Activated T-helper 1 cell treated with anti-CD3 and anti-CD28 coated beads, Interleukin-2, amount 50 U/mL, for 16 hours (primary cell): ENCODE data around the gene AUNIP.
A peak's percentile ranks its signal among the peaks of the same experiment; 100 is the strongest.

Experiments used
- DNase-seq, 2 donors: peaks; one replicate each; pipeline ENCODE4 v3.0.0-alpha.2; 2020; ENCODE audit warnings: low read depth in 1 of 2, low spot score in 1 of 2

The AUNIP gene

DNA sequence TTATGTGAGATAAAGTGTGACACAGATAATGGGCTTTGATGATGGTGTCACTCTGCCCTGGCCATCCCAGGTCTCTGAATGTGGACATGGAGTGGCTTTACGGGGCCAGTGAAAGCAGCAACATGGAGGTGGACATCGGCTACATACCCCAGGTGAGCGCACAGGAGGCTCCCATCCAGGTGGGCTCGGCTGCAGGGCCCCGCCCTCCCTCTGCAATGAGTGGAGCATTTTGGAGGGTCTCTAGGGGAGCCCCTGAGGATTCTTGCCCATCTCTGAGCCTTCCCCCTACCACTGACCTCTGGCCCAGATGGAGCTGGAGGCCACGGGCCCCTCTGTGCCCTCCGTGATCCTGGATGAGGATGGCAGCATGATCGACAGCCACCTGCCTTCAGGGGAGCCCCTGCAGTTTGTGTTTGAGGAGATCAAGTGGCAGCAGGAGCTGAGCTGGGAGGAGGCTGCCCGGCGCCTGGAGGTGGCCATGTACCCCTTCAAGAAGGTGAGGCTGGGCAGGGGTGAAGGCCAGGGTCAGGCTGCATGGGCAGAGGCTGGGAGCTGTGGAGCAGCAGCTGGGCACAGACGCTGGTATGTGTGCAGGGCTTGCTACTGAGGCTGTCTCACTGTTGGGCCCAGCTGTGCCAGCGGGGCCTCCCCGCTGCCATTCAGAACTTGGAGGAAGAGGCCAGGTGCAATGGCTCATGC, 47.7 kb downstream of the AUNIP start:
- DNase-seq = no peak

DNA sequence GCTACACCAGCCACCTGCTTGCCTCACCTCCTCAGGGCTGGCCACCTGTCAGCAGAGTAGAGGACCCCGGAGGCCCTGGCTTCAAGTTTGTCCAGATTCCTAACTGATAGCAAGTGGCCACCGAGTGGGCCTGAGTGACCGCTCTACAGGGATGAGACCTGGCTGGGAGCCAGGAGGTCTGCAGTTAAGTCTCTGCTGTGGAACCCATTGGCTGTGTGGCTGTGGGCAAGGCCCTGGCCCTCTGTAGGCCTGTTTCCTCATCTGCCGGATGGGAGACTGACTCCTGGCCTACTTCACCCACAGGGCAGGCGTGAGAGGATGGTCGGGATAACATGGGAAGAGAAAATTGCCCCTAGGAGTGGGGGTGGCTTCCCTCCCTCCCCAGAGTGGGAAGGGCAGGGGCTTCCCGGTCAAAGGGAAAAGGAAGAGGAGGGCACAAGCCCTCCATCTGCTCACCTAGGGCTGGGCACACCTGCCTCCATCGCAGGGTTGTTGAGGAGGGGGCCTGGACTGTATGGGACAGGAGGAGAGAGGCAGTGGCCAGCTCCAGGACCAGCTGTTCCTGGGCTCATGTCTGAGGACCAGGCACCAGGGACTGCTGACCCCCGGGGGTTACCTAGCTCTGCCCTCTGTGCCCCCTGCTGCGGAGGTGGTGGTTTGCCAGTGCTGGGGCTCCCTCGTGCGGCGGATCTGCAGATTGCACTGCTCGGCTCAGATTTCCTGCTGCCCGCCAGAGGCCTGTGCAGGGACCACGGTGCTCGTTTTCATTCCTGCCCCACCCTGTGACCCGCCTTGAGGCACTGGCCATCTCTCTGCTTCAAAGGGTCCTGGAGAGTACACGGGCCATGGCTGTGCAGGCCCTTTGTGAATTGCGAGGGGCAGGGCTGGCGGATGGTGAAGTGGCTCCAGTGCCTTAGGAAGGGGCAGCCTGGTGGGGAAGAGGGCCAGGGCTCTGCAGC, 48.6 kb downstream of the AUNIP start:
- peak; percentile 65 to 75 for DNase-seq

DNA sequence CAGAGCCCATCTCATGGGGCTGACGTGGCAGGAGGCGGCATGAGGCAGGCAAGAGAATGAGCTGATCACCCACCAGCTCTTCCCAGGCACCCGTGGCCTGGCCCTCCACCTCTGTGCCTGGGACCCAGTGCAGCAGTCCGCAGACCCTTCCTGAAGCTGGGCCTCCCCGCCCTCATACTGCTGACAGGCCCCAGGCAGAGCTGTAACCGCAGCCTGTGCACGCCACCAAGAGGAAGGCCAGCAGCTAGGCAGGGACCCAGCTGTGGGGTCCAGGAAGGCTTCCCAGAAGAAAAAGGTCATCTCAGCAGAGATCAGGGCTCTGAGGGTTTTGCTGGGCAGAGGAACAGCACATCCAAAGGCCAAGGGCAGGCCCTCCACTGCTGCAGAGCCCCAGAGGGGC, 49.3 kb downstream of the AUNIP start:
- DNase-seq = no peak

DNA sequence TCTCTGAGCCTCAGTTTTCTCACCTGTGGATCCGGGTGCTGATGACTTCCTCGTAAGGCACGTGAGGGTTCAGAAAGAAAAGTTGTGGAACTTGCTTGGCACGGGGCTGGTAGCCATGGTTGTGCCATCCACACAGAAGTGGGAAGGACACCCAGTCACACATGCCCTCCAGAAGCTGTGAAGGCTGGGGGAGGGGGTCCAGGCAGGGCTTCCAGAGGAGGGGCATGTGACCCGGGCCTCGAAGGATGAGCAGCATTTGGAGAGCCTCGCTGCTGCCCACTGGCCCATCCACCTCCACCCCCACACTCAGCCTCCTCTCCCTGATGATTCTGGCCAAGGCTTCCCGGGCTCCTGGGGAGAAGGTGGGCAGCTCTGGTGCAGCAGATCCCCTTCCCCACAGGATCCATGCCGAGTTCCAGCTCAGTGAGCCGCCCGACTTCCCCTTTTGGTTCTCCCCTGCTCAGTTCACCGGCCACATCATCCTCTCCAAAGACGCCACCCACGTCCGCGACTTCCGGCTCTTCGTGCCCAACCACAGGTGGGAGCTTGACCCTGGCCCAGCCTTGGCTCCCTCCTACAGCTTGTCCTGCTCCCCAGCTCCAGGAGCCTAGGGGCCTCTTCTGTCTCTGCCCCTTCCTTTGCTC, 49.9 kb downstream of the AUNIP start:
- DNase-seq = no peak

DNA sequence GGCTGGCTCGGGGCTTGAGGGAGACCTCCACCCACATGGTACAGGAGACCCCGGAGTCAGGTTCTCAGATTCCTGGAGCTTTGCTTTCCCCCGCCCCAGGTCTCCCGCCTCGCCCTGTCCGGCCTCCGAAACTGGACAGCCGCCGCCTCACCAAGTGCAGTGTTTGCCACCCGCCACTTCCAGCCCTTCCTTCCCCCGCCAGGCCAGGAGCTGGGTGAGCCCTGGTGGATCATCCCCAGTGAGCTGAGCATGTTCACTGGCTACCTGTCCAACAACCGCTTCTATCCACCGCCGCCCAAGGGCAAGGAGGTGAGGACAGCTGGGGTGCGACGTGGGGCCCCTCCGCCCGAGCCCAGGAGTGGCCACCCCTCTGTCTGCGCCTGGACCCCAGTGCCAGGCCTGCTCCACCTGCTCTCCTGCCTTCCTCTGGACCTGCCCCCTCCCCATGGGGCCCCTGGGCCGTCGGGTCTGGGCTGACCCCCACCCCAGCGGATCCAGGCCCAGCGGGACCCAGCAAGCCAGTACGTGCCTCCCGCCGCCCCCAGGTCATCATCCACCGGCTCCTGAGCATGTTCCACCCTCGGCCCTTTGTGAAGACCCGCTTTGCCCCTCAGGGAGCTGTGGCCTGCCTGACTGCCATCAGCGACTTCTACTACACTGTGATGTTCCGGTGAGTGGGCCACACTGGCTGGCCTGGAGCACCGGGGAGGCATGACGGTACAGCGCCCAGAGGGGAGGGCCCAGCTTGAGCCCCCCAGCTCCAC, 50.6 kb downstream of the AUNIP start:
- no peak for DNase-seq

DNA sequence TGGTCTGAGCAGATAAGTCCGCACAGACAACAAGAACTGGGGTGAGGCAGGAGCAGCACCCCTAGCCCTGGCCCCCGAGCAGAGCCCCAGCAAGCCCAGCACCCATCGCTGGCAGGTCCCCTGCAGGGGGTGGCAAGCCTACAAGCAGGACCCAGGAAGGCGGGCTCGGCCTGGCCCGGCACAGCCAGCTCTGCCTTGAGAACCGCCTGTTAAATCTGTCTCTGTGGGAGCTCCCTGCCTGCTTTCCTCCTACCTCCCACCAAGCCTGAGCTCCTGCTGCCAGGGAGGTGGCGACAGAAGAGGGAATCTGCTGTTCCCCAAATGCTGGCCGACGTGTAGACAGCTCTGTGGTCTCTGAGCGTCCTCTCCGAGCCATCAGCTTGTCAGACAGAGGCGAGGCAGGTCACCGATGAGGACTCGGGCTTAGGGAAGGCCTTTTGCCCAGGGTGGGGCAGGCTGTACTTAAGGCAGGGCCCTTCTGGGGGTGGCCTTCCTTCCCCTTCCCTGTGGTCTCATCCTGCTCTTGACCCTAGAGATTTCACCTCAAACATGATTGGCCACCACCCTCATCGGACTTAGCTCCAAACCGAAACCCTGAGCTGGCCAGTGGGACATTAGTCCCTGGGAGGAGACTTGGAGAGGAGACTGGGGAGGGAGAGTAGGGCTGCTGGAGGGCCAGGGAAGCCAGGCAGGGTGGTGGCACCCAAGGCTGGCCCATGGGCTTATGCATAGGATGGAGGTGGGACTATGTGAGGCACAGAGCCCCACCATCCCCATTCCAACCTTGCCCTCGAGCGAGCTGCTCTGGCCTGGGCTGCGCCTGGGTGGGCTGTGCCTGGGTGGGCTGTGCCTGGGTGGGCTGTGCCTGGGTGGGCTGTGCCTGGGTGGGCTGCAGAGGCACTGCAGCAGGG, 51.5 kb downstream of the AUNIP start:
- DNase-seq = no peak

DNA sequence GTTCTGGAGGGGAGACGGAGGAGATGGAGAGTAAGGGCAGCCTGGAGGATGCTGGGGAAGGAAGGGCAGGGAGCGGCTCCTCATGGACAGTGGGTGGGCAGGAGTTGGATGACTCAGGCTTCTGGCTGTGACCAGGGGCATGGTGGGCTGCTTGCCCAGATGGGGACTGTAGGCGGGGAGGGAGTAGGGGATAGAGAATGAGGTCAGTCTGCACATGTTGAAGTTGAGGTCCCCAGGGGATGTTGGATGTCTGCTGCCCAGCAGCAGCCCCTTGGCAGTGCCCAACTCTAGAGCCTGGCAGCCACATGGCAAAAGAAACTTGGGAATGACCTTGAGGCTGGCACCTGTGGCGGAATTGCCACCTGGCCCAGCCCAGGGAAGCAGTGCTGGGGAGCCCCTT, 52.8 kb downstream of the AUNIP start:
- DNase-seq = no peak

DNA sequence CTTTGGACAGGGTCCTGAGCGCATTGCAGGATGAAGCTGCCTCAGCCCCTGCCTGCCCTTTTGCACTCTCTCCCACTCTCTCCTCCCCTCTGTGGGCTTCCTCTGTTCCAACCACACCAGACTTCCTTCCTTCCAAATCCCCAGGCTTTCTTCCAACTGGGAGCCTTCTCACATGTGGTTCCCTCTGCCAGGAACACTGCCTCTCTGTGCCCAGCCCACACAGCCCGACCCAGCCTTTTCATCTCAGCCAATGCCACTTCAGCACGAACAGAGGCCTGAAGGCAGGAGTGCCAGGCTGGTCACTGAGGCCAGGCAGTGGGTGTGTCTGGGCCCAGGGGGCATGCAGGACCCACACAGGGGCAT, 53.4 kb downstream of the AUNIP start:
- no peak for DNase-seq

DNA sequence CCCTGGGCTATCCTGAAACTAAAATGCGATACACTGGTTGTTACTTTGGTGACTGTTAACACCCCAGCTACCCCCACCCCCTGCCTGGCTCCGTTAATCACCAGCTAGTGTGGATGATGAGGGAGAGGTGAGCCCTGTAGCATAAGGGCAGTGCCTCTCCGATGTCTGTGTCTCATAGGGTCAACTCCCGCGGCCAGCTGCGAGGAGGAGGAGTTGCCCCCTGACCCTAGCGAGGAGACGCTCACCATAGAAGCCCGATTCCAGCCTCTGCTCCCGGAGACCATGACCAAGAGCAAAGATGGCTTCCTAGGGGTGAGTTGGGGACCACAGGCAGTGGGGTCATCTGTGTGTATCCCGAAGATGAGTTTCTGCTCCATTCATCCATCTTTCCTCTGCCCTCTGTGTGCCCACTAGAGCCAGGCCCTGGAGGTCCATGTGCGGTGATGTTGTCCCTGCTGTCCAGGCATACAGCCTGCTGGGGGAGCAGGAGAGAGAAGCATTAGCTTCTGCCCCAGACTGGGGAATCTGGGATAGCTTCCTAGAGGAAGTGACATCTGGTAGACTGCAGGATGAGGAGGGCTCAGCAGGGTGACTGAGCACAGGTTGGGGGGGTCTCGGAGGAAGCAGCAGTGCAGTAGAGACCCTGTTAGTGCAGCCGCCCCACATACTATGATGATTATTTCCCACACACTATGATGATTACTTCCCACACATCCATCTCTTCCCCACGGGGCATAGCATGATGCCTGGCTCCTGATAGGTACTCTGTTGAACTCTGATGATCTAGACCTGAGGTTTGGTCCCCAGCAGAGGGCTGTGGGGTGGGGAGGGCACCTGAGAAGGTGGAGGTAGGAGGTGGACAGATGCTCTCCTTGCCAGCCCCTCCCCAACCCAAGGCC, 54.0 kb downstream of the AUNIP start:
- DNase-seq = no peak

DNA sequence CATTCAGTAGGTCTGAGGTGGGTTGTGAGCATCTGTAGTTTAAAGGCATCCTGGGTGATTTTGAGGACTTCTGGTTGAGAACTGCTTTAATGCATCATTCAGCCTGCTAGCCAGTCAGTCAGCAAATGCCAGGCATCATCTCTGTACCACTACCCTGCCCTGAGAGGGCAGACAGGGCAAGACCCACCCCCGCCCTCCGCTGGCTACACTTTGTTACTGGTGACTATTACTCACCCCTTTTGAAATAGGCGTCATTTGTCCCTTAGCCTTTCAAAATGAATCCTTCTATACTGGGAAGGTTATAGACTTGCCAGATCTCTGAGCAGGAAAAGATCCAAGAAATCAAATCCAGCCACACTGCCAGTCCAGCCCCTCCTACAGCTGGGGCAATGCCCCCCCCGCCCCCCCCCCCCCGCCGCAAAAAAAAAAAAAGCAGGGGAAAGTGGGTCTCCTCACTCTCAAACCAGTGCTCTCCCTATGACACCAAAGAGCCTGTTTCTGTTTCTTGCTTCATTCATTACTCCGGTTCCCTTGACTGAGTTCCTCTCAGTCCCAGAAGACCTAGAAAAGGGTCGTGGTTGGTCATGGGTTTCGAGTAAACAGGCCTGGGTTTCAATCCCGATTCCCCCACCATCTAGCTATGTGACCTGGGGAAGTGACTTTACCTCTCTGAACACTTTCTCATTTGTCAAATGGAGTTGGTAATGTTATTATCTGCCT, 54.9 kb downstream of the AUNIP start:
- no peak for DNase-seq

DNA sequence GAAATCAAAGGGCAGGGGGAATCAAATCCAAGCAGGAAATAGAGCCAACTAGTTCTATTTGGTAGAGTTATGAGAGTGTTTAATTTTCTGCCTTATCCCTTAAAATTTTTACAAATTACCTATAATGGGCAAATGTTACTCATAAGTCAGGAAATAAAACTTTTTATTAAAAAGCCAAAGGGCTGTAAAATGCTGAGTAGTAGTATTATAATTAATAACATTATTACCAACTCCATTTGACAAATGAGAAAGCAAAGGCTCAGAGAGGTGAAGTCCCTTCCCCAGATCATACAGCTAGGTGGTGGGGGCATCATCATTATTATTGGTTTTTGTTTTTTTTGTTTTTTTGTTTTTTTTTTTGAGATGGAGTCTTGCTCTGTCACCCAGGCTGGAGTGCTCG, 55.9 kb downstream of the AUNIP start:
- DNase-seq = no peak

DNA sequence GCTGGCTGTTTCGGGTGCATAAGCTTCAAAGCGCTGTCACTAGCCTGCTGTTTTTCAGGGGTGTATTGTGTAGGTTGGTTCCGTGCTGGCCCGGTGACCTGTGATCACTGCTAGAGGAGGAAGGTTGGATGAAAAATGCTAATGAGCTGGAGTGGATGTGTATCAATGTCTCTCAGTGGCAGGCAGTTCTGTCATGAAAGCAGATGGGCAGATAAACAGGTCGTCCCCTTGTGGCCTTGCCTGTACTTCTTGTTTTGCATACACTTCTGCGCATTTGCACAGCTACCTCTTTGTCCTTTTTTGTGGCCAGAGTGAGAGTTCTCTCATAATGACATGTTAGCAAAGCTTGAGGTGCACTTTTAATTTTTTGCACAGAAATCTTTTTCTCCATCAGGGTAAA, 56.3 kb downstream of the AUNIP start:
- no peak for DNase-seq

DNA sequence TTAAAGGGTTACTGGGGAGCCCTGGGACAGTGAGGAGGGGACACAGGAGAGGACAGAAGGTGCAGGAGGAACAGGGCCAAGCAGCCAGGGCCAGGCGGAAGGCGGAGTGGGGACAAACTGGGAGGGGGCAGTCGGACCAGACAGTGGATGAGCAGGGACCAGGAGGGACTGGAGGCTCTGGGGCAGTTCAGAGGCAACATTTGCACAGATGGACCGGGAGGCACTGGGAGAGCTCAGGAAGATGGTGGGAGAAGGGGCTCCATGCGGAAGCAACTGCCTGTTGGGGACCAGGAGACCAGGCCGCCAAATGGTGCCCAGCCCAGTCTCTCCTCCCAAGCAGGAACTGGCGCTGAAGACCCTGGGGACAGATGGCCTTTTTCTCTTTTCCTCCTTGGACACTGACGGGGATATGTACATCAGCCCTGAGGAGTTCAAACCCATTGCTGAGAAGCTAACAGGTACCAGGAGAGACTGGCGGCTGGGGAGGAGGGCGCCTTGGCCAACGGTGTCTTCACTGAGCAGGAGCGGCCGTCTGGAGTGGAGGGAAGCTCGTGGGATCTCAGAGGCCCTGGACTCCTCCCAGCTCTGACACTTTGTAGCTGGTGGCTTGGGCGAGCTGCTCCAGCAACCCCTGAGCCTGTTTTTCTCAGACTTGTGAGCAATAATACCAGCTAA, 58.4 kb downstream of the AUNIP start:
- DNase-seq = no peak

DNA sequence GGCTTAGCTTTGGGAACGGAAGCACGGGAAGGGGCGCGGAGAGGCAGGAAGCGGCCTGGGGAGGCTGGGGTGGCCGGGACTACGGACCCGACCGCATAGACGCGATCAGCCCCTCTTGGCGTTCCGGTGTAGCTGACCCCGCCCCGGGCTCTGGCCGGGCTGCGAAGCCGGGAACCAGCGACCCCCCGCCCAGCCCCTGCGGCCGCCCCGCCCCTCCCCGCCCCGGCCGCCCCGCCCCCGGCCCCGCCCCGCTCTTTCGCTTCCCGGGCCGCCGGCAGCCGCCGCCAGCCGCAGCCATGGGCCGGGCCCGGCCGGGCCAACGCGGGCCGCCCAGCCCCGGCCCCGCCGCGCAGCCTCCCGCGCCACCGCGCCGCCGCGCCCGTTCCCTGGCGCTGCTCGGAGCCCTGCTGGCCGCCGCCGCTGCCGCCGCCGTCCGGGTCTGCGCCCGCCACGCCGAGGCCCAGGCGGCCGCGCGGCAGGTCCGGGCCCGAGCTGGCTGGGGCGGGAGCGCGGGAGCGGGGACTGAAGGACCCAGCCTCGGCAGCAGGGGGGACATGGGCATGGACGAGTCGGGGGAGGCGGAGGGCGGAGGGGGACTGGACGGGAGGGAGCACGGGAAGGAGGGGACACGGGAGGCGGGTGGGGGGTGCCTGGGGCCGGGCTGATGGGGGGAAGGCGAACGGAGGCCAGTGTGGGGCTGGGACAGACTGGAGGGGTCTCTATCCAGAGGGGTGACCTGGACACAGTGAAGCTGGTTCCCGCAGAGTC, 59.1 kb downstream of the AUNIP start, which contains the start of gene SELENON:
Gene SELENON (plus strand): TSS at position 259 of the 768 bp plus-strand sequence. CDS start 38 bp downstream, at position 297.
- DNase-seq = peak in 1 of 2 donors; percentile 35

DNA sequence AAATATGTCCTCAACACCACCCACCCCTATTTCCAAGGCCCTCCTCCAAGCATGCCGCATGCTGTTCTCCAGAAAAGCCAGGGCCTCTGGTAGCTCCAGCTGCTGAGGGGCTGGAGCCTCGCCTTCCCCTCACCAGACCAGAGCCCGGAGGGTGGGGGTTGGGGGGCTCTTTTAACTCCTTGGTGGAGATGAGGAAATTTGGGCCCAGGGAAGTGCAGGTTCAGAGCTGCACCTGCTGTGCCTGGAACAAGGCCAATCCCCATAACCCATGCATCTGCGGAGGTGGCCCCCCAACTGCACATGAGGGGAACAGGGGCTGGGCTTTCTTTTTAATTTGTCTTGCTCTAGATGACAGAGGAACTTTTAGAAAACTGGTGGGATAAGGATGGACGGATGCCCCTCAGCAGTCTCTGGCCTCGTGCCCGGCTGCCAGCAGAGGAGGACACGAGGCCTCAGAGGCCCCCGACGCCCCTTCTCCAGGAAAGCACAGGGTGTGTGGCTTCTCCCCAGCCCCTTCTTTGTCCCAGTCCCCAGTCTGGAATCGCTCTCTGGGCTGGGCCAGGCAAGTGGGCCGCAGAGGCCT, 59.8 kb downstream of the AUNIP start:
- DNase-seq = no peak

DNA sequence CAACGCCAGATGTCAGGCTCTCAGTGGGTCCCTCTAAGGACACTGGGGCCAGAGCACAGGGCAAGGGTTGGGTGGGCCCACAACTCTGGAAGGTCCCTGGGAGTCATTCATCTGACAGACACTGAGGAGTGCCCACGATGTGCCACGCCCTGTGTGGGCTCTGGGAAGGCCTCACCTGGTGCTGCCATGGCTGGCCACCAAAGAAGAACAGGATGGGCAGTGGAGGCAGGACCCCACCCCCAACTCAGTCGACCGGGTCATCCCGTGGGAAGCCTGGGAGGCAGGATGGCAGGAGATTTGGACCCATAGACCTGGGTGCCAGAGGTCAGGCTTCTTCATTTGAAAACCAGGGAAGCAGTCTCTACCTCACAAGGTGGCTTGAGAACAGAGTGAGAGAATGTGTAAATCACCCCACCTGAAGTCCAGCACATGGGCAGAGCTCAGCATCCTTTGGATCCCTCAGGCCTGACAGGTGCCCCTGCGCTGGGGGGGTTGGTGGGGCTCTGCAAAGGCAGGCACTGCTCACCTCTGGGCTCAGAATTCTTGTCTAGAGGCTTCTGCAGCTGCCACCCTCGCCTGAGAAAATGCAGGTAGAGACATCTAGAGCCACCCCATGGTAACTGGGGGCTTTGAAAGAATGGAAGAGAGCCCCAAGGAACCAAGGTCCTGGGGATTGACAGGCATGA, 60.4 kb downstream of the AUNIP start:
- no peak for DNase-seq
